ENCODE data around the gene EIF2B2.

The EIF2B2 gene

GRCh38 chr14:75054421-75054820, 51.7 kb downstream of the EIF2B2 start:
- H3K4me3 ChIP-seq (ENCODE audit: low read depth, low read length): no peak overlapping the region
- no peak for DNase-seq (ENCODE audit: low read depth)
- no peak for TF ChIP-seq CTCF (IDR thresholded peaks at IDR 0.05; ENCODE audit: insufficient read depth, low read depth, low read length, missing control alignments)

GRCh38 chr14:75059642-75060041, 56.9 kb downstream of the EIF2B2 start:
- no peak overlapping the region for H3K4me3 ChIP-seq (ENCODE audit: low read depth, low read length)
- no peak for TF ChIP-seq CTCF (IDR thresholded peaks at IDR 0.05; ENCODE audit: insufficient read depth, low read depth, low read length, missing control alignments)
- DNase-seq (ENCODE audit: low read depth): no peak

- TF ChIP-seq CTCF (IDR thresholded peaks at IDR 0.05; ENCODE audit: insufficient read depth, low read depth, low read length, missing control alignments): no peak
- no peak overlapping the region for H3K4me3 ChIP-seq (ENCODE audit: low read depth, low read length)
- no peak for DNase-seq (ENCODE audit: low read depth)
Measured at GRCh38 chr14:75060420-75060819, 57.7 kb downstream of the EIF2B2 start.

Data from GM12865 (cell line).